Stimulated activated CD4-positive, alpha-beta T cell treated with anti-CD3 and anti-CD28 coated beads, Interleukin-12 subunit alpha, Interleukin-12 subunit beta, amount 100 ng/mL, for 4 hours (primary cell): ENCODE data around the gene KRT7.

Source experiments
- DNase-seq: peaks from one replicate; pipeline ENCODE4 v3.0.0-alpha.2; 2020

KRT7 gene

DNA sequence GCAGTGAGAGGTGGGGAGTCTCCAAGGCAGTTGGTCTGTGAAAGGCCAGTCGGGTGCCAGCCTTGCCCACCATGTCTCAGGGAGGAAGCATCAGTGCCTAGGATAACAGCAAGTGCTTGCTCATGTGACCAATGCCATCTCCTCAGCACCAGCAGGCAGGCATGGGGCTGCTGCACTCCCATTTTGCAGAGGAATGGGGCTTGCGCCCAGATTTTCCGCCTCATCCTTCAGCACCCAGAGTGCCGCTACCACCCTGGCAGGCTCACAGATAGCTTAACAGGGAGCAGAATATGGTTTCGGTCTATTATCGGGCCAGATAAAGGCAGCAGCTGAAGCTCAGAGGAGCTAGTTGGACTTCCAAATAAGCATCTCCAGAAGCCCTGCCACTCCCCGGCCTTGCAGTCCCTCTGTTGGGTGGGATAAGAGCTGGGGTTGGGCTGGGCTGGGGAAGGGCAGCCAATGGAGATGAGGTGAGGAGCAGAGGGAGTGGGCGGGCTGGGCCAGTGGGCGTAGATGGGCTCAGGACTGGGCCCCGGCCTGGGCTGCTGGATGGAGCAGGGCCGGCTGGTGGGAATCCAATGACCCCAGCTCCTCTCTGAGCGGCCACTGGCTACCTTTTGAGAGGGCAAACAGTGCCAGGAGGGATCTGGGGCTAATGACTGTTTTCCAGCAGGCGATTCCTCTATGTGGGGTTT lies 32.8 kb upstream of the KRT7 start:
- DNase-seq = no peak

DNA sequence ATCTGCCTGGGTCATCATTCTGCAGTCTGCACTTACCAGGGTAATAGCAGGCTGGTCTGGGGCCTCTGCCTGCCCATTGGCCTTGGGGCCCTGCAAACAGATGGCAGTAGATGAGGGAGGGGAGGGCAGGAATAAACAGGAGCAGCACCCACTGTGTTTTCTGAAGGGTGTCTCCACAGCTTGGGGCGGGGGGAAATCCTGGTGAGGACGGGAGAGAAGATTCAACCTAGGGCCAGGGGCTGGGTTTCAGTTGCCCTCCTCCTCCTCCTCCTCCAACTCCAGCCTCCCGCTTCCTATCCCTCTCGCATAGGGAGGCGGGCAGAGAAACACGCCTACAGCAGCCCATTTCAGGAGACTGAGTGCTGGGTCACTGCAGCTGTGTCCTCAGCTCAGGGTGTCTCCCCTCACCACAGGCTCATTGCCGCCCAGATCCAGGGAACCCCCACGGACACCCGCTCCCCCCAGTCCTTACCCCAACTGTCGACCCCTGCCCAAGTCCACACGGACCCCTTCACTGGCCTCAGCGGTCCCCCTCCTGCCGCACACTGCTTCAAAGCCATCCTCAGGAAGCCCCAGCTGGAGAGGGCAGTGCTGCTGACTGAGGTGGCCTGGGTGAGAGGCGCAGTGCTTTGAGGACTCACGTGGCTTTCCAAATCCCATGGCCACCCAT lies 32.1 kb upstream of the KRT7 start:
- DNase-seq = no peak

DNA sequence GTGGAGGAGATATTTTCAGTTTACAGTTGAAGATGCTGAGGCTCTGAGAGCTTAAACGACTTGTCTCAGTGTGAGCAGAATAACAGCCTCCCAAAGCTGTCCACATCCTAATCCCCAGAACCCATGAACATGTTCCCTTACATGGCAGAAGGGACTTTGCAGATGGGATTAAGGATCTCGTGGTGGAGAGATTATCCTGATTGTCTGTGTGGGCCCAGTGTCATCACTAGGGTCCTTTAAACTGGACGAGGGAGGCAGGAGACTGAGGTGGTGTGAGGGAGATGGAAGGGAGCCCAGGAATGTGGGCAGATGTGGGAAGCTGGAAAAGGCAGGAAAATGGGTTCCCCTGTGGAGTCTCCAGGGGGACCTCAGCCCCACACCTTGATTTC lies 31.6 kb upstream of the KRT7 start:
- no peak for DNase-seq

DNA sequence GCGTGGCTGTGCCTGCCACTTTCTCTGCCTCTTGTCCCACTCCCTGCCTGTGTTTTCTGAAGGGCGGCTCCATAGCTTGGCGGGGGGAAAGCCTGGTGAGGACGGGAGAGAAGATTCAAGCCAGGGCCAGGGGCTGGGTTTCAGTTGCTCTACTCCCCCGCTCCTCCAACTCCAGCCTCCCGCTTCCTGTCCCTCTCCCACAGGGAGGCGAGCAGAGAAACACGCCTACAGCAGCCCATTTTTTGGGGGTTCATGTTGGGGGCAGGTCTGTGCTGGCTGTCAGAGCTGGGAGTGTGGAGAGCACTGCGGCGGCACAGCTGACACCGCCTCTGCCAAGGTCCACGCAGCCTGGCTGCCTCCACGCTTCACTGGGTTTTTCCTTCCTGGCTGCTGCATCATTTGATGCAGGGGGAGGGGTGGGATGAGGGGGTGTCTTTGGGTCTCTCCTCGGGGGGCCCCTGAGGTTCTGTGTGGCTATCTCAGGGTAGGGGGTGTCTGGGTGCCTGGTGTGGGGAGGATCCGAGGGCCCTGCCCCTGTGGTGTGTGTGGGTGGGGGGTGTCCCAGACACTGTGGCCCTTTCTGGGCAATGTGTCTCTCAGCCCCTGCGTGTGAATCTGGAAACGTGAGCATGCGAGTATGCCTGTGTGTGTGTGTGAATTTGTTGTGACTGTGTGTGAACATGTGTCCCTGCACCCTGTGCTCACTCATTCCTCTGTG lies 30.5 kb upstream of the KRT7 start:
- no peak for DNase-seq

DNA sequence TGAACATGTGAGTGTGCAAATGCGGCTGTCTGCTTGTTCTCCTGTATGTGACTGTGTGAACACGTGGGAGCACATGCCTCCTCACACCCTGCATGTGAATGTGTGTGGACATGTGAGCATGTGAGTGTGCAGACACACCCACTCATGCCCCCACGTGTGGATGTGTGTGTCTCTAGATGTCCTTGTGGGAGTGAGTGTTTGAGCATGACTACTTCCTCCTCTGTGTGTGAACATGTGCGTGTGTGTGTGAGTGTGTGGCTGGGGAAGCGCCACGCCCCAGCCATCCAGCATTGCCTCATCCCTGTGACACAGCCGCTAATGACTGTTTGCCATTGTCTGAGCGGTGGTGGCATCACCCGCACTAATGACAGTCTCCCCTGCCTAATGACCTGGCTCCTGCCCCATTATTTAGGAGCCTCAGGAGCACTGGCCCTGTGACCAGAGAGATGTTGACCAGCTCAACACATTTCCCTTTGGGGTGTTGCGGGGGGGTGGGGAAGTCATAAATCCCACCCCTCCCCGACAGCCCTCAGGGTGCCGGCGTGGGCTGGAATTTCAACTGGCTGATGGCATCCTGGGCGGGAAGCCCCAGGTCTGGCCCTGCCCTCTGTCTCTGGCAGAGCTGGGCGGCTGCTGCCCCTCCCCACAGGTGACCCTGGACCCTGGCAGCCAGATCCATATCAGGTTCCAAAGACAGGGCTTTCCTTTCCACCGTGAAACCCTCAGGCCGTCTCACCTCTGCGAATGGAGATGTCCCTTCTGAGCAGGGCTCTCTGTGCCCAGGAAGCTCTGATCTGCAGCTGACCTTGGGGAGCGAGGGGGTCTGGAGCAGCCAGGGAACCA lies 29.7 kb upstream of the KRT7 start:
- DNase-seq = no peak

DNA sequence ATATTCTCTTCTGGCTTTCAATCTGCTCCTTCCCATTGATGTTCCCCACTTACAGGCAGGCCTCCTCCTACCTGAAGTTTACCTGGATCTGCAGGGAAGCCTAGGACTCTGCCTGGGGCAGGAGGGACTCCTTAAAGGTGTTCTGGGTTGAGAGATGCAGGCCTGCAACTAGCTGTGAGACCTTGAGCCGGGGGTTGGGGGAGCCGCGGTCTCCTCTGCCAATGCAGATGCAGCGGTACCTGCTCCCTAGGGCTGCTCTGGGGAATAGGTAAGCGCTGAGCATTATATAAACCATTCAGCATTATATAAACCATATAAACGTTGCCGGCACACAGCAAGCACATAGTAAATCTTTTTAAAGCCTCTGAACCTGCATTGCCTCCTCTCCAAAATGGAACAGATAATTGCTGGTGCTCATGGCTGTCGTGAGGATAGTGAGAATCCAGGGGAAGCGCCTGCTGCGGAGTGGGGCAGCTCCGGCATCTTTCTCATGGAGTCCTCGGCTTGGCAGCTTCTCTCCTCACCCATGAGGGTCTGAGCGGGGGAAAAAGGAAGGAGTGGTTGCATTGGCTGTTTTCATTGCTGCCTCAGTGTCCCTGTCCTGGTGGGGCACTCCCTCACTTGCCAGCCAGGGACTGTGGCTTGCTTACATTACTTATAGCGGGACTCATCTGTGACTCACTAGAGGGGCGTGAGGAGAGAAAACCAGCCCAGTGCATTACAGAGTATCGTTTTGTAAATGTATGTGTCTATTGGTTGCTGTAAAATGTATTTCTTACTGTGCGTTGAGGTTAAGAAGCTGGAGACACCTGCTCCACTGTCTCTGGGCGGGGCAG lies 28.7 kb upstream of the KRT7 start:
- no peak for DNase-seq

DNA sequence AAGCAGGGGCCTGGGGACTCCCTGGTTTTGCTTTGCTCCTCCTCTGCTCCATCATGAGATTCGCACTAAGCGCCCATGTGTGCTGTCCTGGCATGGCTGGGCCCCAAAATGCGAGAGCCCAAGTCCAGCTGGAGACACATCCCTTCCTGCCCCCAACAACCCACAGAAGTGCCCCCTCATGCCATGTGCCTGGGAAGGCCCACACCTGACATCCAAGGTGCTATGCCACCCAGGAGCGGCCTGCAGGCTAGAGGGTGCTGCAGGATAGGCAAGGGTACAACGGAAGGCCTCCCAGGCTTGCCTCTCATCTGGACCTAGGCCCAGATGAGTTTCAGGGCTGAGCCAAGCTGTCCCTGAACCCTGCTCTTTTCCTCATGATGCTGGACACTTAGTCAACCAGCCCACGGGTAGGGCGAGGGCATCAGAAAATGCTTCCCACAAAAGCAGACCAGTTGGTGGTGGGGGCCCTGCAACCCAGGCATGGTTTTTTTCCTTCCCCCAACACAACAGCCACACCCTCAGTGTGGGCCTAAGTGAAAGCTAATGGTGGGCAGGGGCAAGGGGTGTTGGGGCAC lies 28.0 kb upstream of the KRT7 start:
- DNase-seq = no peak

DNA sequence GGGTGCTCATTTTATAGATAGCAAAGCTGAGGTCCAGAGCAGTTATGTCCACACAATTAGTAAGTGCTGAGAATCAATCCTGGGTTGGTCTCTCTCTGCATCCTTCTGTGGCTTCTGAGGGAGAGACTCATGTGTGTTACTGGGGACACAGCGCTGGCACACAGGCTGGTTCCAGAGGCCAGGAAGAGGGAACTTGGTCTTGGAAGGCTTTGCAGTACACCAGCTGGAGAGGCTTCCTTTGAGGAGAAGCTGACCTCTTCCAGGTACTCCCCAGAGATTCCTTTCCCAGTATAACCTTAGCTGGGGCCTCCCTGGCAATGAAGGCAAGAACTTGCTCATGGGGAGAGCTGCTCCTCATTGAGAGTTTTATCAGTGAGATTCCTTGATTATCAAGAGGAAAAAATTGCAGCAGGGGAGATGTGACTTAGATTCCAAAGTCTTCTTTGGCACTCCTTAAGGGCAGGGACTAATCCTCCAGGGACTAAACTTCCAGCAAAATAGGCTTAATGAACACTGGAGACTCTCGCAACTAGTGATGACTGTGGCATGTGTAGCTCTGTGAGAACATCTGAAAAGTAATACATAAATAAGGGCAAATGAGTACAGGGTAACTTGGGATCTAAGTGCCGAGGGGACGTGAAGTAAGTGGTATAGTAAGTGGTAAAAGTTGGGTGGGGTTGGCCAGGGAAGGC lies 27.3 kb upstream of the KRT7 start:
- DNase-seq = no peak

DNA sequence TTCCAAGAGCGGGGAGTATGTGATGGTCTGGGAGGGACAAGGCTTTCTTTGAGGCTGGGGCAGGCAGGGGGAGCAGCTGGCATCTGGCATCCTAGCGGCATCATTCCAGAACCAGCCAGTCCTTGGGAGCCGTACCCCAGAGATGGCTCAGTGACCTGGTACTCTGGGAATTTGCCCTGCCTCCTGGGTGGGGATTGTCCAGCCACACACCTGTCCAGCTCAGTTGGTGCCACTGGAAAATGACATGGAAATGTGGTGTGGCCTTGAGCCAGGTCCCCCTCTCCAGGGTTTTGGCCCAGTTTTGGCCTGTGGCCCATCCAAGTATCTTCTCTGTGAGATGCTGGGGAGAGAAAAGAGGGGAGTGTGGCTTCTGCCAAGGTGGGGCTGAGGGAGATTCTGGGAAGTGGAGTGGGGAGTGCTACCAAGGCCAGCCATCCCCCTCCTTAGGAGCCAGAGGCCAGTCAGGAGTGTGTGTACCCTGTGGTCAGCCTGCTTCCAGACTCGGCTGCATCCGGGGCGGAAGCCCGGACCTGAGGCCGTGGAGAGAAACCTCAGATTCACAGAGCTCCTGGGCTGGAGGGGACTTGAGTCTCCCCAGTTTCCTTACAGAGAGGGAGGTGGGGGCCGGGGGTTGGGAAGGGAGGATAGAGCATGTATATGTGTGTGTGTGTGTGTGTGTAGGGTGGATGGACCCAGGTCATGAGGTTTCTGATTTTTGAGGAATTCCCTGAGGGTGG lies 26.6 kb upstream of the KRT7 start:
- no peak for DNase-seq

DNA sequence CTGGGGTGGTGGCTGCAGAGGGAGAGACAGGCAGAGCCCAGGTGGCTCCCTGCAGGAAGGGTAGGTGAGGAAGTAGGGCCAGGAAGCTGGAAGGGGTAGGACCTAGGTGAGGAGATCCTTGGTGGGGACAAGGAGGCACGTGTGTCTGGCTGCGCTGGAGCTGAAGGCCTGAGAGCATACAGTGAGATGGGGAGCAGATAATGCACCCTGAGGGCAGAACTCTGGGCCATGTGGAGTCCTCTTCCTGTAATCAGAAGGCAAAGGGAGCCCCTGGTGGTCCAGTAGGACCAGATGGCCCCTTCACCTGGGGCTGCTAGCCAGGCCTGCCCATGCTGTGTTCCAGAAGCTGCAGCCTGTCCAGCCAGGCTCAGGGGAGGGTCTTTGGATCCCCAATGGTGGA lies 25.9 kb upstream of the KRT7 start:
- DNase-seq = no peak

DNA sequence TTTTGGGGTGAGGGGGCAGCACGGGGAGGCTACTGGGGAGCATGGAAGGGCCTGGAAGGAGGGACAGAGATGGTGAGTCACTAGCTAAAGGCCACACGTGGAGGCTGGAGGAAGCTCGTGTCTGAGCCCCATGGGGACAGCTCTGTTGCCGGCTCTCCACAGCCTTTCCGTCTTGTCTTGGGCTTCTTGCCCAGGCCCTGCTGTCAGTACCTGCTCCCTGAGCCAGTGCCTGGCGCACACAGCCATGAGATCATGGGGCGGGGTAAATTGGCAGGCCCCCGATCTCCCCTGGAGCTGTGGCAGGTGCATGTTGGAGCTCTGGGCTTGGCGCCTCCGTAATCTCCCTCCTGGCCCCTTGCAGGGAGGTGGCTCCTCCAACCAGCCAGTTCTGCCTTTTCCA lies 25.1 kb upstream of the KRT7 start:
- no peak for DNase-seq

DNA sequence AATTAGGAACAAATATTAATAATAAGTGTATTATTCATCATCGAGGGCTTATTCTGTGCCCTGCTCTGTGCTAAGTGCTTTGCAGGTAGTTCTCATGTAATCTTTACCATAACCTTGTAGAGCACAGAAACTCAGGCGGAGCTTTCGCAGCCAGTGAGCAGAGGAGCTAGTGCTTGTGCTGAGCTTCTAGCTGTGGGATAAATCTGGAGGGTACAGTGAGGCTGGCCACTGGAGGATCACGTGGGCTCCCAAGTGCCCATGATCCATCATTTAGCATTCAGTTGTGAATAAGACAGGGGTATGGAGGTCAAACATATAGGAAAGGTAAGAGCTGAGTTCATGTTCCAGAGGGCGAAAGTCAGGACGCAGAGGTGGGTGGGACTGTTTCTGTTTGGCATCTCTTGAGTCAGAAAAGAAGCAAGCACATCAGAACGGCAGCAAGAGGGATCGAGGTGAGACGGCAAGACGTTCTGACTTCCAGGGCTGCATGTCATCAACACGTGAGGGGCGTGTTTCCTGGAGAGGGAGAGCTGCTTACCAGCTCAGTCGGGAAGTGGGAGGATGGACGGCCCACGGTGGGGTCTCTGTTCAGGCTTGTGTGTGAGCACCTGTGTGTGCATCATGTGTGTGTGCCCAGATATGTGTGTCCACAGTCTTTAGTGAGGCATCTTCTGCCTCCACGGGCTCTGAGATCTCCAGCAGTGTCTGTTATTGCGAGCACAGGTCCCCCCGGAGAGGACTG lies 24.4 kb upstream of the KRT7 start:
- DNase-seq = no peak

DNA sequence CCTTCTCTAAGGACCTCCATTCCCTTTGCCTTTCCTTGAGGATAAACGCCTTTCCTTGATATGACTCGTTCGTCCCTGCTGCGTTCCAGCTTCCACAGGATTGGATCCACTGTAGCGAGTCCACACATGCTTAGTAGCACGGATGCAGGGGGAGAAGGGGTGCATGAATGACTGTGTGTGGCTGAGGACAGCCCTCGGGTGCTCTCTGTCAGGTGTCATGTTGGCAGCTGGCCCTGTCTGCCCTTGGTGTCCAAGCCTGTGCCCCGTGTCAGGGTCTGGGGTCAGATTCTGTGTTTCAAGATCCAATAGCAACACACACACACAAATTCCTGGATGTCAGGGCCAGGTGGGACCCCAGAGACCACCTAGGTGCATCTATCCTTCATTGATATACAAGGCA lies 23.7 kb upstream of the KRT7 start:
- no peak for DNase-seq

DNA sequence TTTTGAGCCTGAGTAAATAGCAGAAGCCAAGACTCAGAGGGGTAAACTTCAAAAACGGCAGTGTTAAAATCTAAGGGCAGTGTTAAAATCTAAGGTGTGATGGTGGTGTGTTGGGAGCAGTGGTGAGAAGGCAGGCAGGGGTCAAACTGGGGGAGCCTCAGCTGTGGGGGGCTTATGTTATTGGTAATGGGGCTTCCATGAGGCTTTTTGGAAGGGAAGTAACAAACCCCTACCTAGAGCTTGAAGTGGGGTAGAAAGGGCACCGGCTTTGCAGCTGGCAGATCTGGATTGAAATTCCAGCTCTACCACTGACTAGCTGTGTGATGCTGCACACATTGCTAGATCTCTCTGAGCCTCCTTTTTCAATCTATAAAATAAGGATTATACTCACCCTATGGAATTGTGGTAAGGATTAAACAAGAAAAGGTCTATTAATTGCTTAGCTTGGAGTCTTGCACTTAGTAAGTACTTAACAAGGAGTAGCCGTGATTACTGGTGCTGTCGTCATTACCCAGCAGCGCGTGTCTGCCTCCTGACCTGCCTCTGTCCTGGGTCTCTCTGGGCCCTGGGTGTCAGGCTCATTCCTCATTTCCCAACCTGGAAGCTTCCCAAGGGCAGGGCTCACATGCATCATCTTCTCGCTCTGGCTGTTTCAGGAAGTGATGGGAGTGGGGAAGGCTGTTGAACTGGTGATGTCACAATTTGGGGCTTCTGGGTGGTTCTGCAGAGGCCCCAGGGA lies 22.7 kb upstream of the KRT7 start:
- DNase-seq = no peak

DNA sequence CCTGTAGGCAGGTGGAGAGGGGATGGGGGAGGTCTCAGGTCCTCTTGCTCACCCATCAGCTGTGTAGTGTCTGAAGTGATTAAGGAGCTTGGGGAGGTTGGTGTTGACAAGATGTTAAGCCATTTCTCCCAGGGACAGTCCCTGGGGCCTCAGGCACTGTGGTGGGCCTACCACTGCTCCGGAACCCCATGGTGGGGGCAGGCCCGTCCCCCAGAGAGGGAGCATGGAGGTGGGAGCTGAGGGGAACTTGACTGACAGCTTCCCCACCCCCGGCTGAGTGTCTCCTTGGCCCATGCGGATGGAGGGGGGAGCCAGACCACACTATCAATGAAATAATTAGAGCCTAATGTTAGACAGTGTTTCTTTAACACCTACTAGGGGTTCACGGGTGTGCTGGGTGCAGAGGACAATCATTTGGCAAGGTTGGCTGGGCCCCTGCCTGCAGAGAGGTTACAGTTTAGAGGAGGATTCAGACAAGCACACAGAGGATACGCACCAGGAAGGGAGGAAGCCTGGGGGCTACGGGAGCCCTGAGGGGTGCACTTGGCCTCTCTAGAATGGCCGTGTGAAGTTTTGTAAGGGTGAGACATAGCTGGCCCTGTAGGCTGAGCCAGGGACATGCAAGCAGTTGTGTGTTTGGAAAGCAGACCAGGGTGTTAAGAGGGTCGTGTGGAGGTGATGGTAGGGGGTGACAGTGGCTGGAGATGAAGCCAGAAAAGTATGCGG lies 22.0 kb upstream of the KRT7 start:
- no peak for DNase-seq

DNA sequence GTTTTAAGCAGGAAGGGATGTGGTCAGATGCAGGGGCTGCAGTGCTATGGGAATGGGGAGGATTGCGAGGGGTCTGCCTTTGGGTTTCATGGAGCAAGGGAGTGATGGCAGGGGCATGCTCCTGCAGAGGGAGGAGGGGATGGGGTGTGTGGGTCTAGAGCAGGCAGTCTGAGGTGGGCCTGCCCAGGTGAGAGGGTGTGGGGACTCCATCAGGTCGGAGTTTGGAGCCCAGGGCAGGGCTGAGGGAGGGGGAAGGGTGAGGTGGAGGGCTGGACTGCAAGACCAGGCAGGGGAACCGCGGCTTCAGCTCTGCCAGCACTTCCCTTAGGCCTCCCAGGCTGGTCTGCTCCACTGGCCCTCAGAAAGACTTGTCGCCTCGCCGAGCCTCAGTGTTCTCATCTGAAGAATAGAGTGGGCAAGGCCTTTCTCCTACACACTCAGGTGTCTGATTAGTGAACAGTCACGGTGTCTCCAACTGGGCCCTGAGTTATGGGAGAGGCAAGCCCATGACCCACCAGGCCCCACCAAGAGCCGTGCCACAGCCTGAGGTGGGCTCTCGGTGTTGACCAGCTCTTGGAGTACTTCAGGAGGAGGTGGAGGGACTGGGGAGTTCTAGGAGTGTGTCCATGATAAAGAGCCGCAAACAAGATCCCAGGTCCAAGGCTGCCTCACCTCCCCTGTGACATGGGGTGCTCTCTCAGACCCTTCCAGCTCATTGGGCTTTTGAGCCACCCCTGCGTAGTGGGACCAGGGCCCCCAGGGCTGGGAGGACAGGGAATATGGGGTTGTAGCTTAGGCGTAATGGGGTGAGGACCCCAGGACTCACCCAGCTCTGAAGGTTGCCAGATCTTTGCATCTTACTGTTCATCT lies 21.1 kb upstream of the KRT7 start:
- DNase-seq = no peak
